Astrocyte (in vitro differentiated cells and primary cell): ENCODE results near the gene CTIF. TPM values are rescaled to one million over a fixed set of nuclear protein-coding genes. Genes with fewer than 3 reads are reported as not detected.

Source experiments
- DNase-seq: peaks from one replicate; pipeline ENCODE4 v3.0.0-alpha.2; 2010; ENCODE audit warnings: low read depth
- FAIRE-seq: peaks from 2 replicates; lab custom pipeline; 2011; peaks lifted over from hg19 to GRCh38; lab: Jason Lieb, UNC
- H2AFZ ChIP-seq: 2 replicates; pipeline ENCODE4 v1.6.0; 2012; ENCODE audit warnings: low read depth, low read length, inconsistent platforms
- H3K27ac ChIP-seq: 2 replicates; pipeline ENCODE4 v1.5.1; 2011; ENCODE audit warnings: low read depth, low read length, inconsistent platforms
- H3K27me3 ChIP-seq: 2 replicates; pipeline ENCODE4 v1.6.0; 2011; ENCODE audit warnings: low read length, inconsistent platforms; ENCODE audit not compliant: insufficient read depth
- H3K36me3 ChIP-seq: 2 replicates; pipeline ENCODE4 v1.5.1; 2011; ENCODE audit warnings: low read length, inconsistent platforms; ENCODE audit not compliant: insufficient read depth
- H3K4me1 ChIP-seq: 2 replicates; pipeline ENCODE4 v1.5.1; 2011; ENCODE audit warnings: low read length, inconsistent platforms; ENCODE audit not compliant: insufficient read depth
- H3K4me2 ChIP-seq: 2 replicates; pipeline ENCODE4 v1.6.0; 2012; ENCODE audit warnings: low read length, inconsistent platforms
- H3K4me3 ChIP-seq: 2 replicates; pipeline ENCODE4 v1.5.1; 2011; ENCODE audit warnings: low read depth, mild to moderate bottlenecking, low read length, inconsistent platforms; ENCODE audit not compliant: insufficient read depth
- H3K79me2 ChIP-seq: 2 replicates; pipeline ENCODE4 v1.6.0; 2012; ENCODE audit warnings: mild to moderate bottlenecking, low read length, inconsistent platforms; ENCODE audit not compliant: insufficient read depth
- H3K9ac ChIP-seq: 2 replicates; pipeline ENCODE4 v1.6.0; 2012; ENCODE audit warnings: mild to moderate bottlenecking, low read length, inconsistent platforms
- H3K9me3 ChIP-seq: 2 replicates; pipeline ENCODE4 v1.5.1; 2012; ENCODE audit warnings: low read depth, mild to moderate bottlenecking, low read length, inconsistent platforms; ENCODE audit not compliant: insufficient read depth
- H4K20me1 ChIP-seq: 2 replicates; pipeline ENCODE4 v1.6.0; 2012; ENCODE audit warnings: low read length, inconsistent platforms; ENCODE audit not compliant: insufficient read depth
- H3K27ac Mint-ChIP-seq: one replicate; pipeline ENCODE4 v1.8.0; 2021; ENCODE audit warnings: mild to moderate bottlenecking, mixed read lengths; ENCODE audit not compliant: unreplicated experiment
- H3K27me3 Mint-ChIP-seq: one replicate; pipeline ENCODE4 v1.8.0; 2021; ENCODE audit warnings: low read depth, mixed read lengths; ENCODE audit not compliant: unreplicated experiment
- H3K36me3 Mint-ChIP-seq: one replicate; pipeline ENCODE4 v1.8.0; 2021; ENCODE audit warnings: low read depth, mixed read lengths; ENCODE audit not compliant: unreplicated experiment
- H3K4me1 Mint-ChIP-seq: one replicate; pipeline ENCODE4 v1.8.0; 2021; ENCODE audit warnings: low read depth, mixed read lengths; ENCODE audit not compliant: unreplicated experiment
- H3K4me3 Mint-ChIP-seq: one replicate; pipeline ENCODE4 v1.8.0; 2021; ENCODE audit warnings: mild to moderate bottlenecking, moderate library complexity, mixed read lengths; ENCODE audit not compliant: unreplicated experiment
- H3K9me3 Mint-ChIP-seq: one replicate; pipeline ENCODE4 v1.8.0; 2021; ENCODE audit warnings: mild to moderate bottlenecking, mixed read lengths; ENCODE audit not compliant: unreplicated experiment
- CTCF ChIP-seq: IDR thresholded peaks from 2 replicates; pipeline ENCODE4 v1.5.1; 2011; ENCODE audit warnings: low read depth, mild to moderate bottlenecking, inconsistent platforms, low read length, moderate library complexity; ENCODE audit not compliant: insufficient read depth
- EZH2 ChIP-seq: IDR thresholded peaks from 2 replicates; pipeline ENCODE4 v1.6.1; 2012; ENCODE audit warnings: mild to moderate bottlenecking, low read length, inconsistent platforms; ENCODE audit not compliant: insufficient read depth
- total RNA-seq: library from RNA; stranded (reverse); gene quantifications from 2 replicates; pipeline ENCODE4 v1.2.1, GENCODE V29; 2021

The CTIF gene
- total RNA-seq, 1 donor from 2014 or later = 101 TPM

GRCh38 chr18:48834413-48835031 is 295.7 kb downstream of the CTIF start:
- H3K9ac ChIP-seq = peak overlapping the region; percentile 63
- H3K27ac ChIP-seq = peak overlapping the region; percentile 73
- H3K4me2 ChIP-seq = peak overlapping the region; percentile 81
- Mint-ChIP-seq H3K36me3 (peaks cover 7% of the 10 kb centered on the region), H3K27me3 (no peaks in the 10 kb centered on the region), H3K9me3 (no peaks in the 10 kb centered on the region), H3K27ac (peak overlapping the region; percentile 91), H3K4me1 (peaks cover 81% of the 10 kb centered on the region), H3K4me3 (peak overlapping the region; percentile 37)
- no peaks in the 10 kb centered on the region for H4K20me1 ChIP-seq
- peak; percentile 100 for FAIRE-seq
- no peak for TF ChIP-seq EZH2
- no peaks in the 10 kb centered on the region for H3K36me3 ChIP-seq
- peak; percentile 89 for DNase-seq
- H3K4me3 ChIP-seq = peak overlapping the region; percentile 44
- no peak overlapping the region for H2AFZ ChIP-seq
- H3K4me1 ChIP-seq = peaks cover 61% of the 10 kb centered on the region
- no peaks in the 10 kb centered on the region for H3K27me3 ChIP-seq
- H3K9me3 ChIP-seq = no peaks in the 10 kb centered on the region
- H3K79me2 ChIP-seq = peaks cover 9% of the 10 kb centered on the region

GRCh38 chr18:48835119-48835518 is 296.3 kb downstream of the CTIF start:
- Histone ChIP-seq H3K27ac (peak overlapping the region; percentile 73), H3K9ac (peak overlapping the region; percentile 63), H3K4me1 (peaks cover 61% of the 10 kb centered on the region), H3K9me3 (no peaks in the 10 kb centered on the region), H2AFZ (no peak overlapping the region), H3K27me3 (no peaks in the 10 kb centered on the region), H3K36me3 (no peaks in the 10 kb centered on the region), H3K79me2 (peaks cover 9% of the 10 kb centered on the region), H3K4me2 (peak overlapping the region; percentile 81), H3K4me3 (no peak overlapping the region), H4K20me1 (no peaks in the 10 kb centered on the region)
- no peak for TF ChIP-seq CTCF
- no peak for TF ChIP-seq EZH2
- peaks cover 82% of the 10 kb centered on the region for H3K4me1 Mint-ChIP-seq
- peaks cover 2% of the 10 kb centered on the region for H3K9me3 Mint-ChIP-seq
- no peak overlapping the region for H3K4me3 Mint-ChIP-seq
- DNase-seq (no peak), FAIRE-seq (no peak)
- H3K27me3 Mint-ChIP-seq = no peaks in the 10 kb centered on the region
- H3K36me3 Mint-ChIP-seq = peaks cover 11% of the 10 kb centered on the region
- no peak overlapping the region for H3K27ac Mint-ChIP-seq

- H3K9ac ChIP-seq = no peak overlapping the region
- H3K4me1 ChIP-seq = peaks cover 61% of the 10 kb centered on the region
- no peaks in the 10 kb centered on the region for H4K20me1 ChIP-seq
- H3K36me3 ChIP-seq = no peaks in the 10 kb centered on the region
- H3K79me2 ChIP-seq = peaks cover 9% of the 10 kb centered on the region
- no peak overlapping the region for H2AFZ ChIP-seq
- TF ChIP-seq CTCF (no peak), EZH2 (no peak)
- no peak overlapping the region for H3K4me3 Mint-ChIP-seq
- no peak overlapping the region for H3K27ac ChIP-seq
- FAIRE-seq (no peak), DNase-seq (no peak)
- H3K4me2 ChIP-seq = no peak overlapping the region
- no peaks in the 10 kb centered on the region for H3K27me3 Mint-ChIP-seq
- H3K9me3 ChIP-seq = no peaks in the 10 kb centered on the region
- H3K27me3 ChIP-seq = no peaks in the 10 kb centered on the region
- H3K36me3 Mint-ChIP-seq = peaks cover 12% of the 10 kb centered on the region
- H3K4me3 ChIP-seq = no peak overlapping the region
- H3K9me3 Mint-ChIP-seq = peaks cover 2% of the 10 kb centered on the region
- H3K27ac Mint-ChIP-seq = no peak overlapping the region
- peaks cover 79% of the 10 kb centered on the region for H3K4me1 Mint-ChIP-seq
Observed at GRCh38 chr18:48835745-48836170, 296.9 kb downstream of the CTIF start.
